Chondrocyte (in vitro differentiated cells): ENCODE results near the gene ZNF212. TPM values are rescaled to one million over a fixed set of nuclear protein-coding genes. Genes with fewer than 3 reads are reported as not detected.
A peak's percentile ranks its signal among the peaks of the same experiment; 100 is the strongest.

Experiments
- DNase-seq: peaks from one replicate; pipeline ENCODE4 v3.0.0; 2021; ENCODE audit warnings: mixed read lengths, low spot score
- H3K27ac Mint-ChIP-seq: one replicate; pipeline ENCODE4 v1.8.0; 2021; ENCODE audit warnings: mild to moderate bottlenecking, moderate library complexity, mixed read lengths; ENCODE audit not compliant: unreplicated experiment
- H3K27me3 Mint-ChIP-seq: 2 replicates; pipeline ENCODE4 v1.8.0; 2021; ENCODE audit warnings: low read depth, mixed read lengths
- H3K36me3 Mint-ChIP-seq: 2 replicates; pipeline ENCODE4 v1.8.0; 2021; ENCODE audit warnings: low read depth, mixed read lengths
- H3K4me1 Mint-ChIP-seq: 2 replicates; pipeline ENCODE4 v1.8.0; 2021; ENCODE audit warnings: low read depth, mild to moderate bottlenecking, mixed read lengths
- H3K4me3 Mint-ChIP-seq: one replicate; pipeline ENCODE4 v1.8.0; 2021; ENCODE audit warnings: mild to moderate bottlenecking, moderate library complexity, mixed read lengths; ENCODE audit not compliant: unreplicated experiment
- H3K9me3 Mint-ChIP-seq: 2 replicates; pipeline ENCODE4 v1.8.0; 2021; ENCODE audit warnings: low read depth, mixed read lengths
- CTCF ChIP-seq: fragments of 200-600 bp; sonication (generic); IDR thresholded peaks from 2 replicates; pipeline ENCODE4 v1.5.0; 2021; ENCODE audit warnings: antibody characterized with exemption, mild to moderate bottlenecking, moderate library complexity
- long read RNA-seq: library from polyadenylated mRNA; stranded (forward); transcript quantifications from one replicate; pipeline ENCODE4 v2.0.0, GENCODE V29; 2021
- total RNA-seq: library from RNA; stranded (reverse); gene quantifications from 3 replicates; pipeline ENCODE4 v1.2.1, GENCODE V29; 2021

The ZNF212 gene
- total RNA-seq = 7.9 to 10.5 TPM (median 7.9 TPM) in 3 replicates
- long read RNA-seq, transcript ZNF212-201 (5 exons, 2,810 nt) = major isoform, 19 of 24 reads
- long read RNA-seq, partial matches to known transcripts = 1 of 24 reads
- long read RNA-seq, other reads (novel, unspliced or antisense) = 4 of 24 reads

- TF ChIP-seq CTCF = peak; percentile 87
- H3K4me1 Mint-ChIP-seq = peaks cover 18% of the 10 kb centered on the region
- peak; percentile 96 for DNase-seq
Observed at GRCh38 chr7:149239345-149240143, at the start of gene ZNF212. TSS of gene ZNF212 (plus strand) at chr7:149239651. CDS start at chr7:149239779, 128 bp downstream.

GRCh38 chr7:149191851-149192250, 47.6 kb upstream of the ZNF212 start:
- Mint-ChIP-seq H3K27ac (no peak overlapping the region), H3K4me3 (no peak overlapping the region)
- no peak for TF ChIP-seq CTCF

More at GRCh38 chr7:149239345-149240143, at the start of gene ZNF212:
- Mint-ChIP-seq H3K9me3 (peaks cover 9% of the 10 kb centered on the region), H3K27me3 (no peaks in the 10 kb centered on the region), H3K4me3 (peak within 1 kb of the TSS; percentile 94), H3K36me3 (peaks cover 6% of the 10 kb centered on the region), H3K27ac (peak within 1 kb of the TSS; percentile 87)

GRCh38 chr7:149194799-149195179, 44.7 kb upstream of the ZNF212 start:
- Mint-ChIP-seq H3K9me3 (no peaks in the 10 kb centered on the region), H3K27ac (peak overlapping the region; percentile 57), H3K27me3 (no peaks in the 10 kb centered on the region), H3K4me3 (peak overlapping the region; percentile 73), H3K36me3 (peaks cover 11% of the 10 kb centered on the region), H3K4me1 (peaks cover 35% of the 10 kb centered on the region)
- no peak for TF ChIP-seq CTCF
- DNase-seq = no peak

More at GRCh38 chr7:149191851-149192250, 47.6 kb upstream of the ZNF212 start:
- H3K36me3 Mint-ChIP-seq = no peaks in the 10 kb centered on the region
- H3K27me3 Mint-ChIP-seq = no peaks in the 10 kb centered on the region
- H3K4me1 Mint-ChIP-seq = peaks cover 18% of the 10 kb centered on the region
- no peak for DNase-seq
- no peaks in the 10 kb centered on the region for H3K9me3 Mint-ChIP-seq

- TF ChIP-seq CTCF = peak; percentile 84
- Mint-ChIP-seq H3K4me1 (peaks cover 39% of the 10 kb centered on the region), H3K36me3 (peaks cover 16% of the 10 kb centered on the region), H3K27ac (peak within 1 kb of the TSS; percentile 89), H3K4me3 (peak within 1 kb of the TSS; percentile 78), H3K9me3 (no peaks in the 10 kb centered on the region), H3K27me3 (no peaks in the 10 kb centered on the region)
- DNase-seq = peak; percentile 99
Observed at GRCh38 chr7:149195180-149196150, 44.0 kb upstream of the ZNF212 start, which contains the start of gene ZNF282. TSS of gene ZNF282 (plus strand) at chr7:149195546. CDS start at chr7:149195590, 44 bp downstream.
